HG02610 (cell line): ENCODE results near the gene OTOA.
"Not testable (repeated sequence)": the region's sequence is repeated elsewhere in the genome, so short reads cannot be mapped to it uniquely, and the experiment has no call there.

ENCODE experiments used
- ATAC-seq: cut with Tn5 transposase; IDR thresholded peaks from one replicate; pipeline ENCODE4 v1.9.1; 2021; ENCODE audit warnings: mild to moderate bottlenecking, moderate library complexity; ENCODE audit not compliant: unreplicated experiment

The OTOA gene

GRCh38 chr16:21663889-21664647 lies at the start of gene OTOA:
TSS of gene OTOA (plus strand) at chr16:21663968. CDS start at chr16:21678515, 14,547 bp downstream.
- ATAC-seq, result no peak

GRCh38 chr16:21614896-21615295 lies 48.9 kb upstream of the OTOA start:
- no peak for ATAC-seq

DNA sequence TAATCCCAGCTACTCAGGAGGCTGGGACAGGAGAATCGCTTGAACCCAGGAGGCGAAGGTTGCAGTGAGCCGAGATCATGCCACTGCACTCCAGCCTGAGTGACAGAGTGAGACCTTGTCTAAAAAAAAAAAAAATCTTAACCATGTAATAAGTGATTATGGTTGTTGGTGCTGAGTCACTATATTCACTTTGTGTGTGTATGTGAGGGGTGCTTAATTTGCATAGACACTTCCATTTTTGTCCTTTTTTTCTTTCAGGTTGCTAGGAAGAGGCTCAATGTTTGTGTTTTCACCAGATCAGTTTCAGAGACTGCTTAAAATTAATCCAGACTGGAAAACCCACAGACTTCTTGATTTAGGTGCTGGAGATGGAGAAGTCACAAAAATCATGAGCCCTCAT lies 46.2 kb upstream of the OTOA start:
- no peak for ATAC-seq

DNA sequence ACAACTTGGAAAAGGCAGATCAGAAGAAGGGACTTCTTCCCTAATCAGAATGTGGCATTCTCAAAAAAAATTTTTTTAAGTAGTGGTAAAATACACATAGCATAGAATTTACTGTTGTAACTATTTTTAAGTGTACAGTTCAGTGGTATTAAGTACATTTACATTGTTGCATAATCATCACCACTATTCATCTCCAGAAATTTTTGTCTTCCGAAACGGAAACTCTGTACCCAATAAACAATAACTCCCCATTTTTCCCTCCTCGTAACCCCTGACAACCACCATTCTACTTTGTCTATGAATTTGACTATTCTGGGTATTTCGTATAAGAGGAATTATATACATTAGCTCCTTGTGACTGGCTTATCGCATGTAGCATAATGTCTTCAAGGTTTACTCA lies 45.5 kb upstream of the OTOA start:
- no peak for ATAC-seq

- no peak for ATAC-seq
Measured at GRCh38 chr16:21619765-21620425, 43.9 kb upstream of the OTOA start.

DNA sequence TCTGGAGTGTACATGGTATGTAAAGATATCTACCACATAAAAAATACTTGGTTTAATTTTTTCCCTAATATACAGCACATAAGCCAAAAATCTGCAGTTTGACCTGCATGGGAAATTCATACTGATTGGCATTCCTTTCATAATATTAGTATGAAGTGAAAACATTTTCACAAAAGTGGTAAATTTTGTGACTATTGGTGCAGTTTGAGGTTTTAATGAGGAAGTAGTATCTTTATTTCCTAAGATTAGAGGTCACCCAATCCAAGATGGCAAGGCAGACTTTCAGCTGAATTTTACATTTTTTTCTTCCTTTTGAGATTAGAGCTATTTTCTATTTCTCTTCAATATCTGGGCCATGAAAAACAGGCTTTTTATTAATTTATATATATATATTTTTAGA lies 43.2 kb upstream of the OTOA start:
- ATAC-seq, result no peak

DNA sequence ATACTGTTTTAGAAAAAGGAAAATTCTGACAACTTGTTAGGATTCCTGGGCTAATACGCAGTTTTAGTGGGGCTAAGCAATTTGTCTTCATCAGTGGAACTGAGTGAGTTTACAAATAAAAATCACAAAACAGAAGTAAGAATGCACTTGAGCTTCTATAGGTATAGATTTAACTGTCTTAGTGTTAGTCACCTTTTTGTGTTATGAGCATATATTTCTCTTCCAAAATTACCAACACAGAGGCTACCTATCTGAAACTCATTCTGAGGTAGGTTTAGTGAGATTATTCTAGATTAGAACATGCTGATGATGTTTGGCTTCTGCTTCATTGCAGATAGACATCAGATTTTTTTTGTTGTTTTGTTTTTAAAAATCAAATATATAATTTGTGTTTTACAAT lies 41.2 kb upstream of the OTOA start:
- no peak for ATAC-seq

DNA sequence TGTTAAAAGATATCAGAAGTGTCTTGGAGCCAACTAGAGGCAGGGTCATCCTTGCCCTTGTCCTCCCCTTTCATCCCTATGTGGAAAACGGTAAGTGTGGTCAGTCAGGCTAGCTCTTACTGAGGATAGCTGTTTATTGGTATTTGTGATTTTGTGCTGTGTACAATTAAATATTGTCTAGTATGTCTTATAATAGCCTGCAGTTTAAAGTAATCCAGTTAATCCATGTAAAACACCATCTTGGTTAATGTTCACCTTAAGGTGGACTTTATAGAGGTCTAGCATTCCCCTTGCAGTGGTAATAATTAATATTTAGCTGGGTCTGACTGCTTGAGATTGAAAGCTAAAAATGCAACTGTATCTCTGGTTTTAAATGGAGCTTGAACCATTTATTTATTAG lies 38.7 kb upstream of the OTOA start:
- no peak for ATAC-seq

DNA sequence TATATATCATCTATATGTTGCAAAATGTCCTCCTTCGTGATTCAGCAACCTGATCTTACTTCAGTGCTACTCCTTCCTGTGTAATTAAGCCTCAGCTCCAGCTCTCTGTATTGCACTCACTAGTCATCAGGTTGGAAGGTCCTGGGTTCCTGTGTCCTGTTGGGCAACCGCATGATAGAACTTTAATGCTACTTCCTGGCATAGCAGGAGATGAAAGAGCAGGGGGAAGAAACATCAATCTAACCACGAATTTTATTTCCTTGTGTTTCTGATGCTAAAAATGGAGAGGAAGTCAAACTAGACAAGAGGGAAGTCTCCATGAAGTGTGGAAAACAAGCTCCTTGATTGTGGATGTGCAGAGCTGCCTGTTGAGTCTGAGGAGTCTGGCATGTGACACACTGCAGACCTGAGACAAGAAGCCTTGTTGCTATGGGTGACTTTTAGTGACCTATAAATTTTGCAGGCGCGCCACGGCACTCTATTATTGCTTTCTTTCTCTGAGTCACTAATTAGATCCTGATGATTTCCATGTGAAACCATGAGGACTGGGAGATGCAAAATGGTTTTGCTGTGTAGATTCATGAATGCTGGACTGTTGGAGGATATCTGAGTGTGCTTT lies 37.0 kb upstream of the OTOA start:
- ATAC-seq, result no peak

DNA sequence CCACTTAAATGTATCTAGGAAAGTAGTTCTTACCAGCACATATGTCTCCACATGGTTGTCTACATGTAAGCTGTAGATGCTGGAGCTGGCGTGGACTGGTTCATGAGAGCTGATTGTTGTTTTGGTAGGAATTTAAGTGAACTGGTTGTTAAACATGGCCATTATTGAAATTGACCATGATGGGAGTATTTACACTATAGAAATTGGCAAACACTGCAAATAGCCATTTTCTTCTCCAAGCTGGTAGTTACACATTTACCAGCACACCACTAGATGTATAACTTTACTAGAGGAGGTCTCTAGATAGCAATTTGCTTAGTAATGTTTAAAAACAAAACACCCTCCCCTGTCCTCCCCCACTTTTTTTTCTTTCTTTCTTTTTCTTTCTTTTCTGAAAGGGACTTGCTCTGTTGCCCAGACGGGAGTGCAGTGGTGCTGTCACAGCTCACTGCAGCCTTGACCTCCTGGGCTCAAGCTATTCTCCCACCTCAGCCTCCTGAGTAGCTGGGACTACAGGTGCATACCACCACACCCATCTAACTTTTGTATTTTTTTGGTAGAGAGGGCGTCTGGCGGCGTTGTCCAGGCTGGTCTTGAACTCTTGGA lies 35.5 kb upstream of the OTOA start:
- no peak for ATAC-seq

GRCh38 chr16:21628772-21629171 lies 35.0 kb upstream of the OTOA start:
- ATAC-seq, result no peak

DNA sequence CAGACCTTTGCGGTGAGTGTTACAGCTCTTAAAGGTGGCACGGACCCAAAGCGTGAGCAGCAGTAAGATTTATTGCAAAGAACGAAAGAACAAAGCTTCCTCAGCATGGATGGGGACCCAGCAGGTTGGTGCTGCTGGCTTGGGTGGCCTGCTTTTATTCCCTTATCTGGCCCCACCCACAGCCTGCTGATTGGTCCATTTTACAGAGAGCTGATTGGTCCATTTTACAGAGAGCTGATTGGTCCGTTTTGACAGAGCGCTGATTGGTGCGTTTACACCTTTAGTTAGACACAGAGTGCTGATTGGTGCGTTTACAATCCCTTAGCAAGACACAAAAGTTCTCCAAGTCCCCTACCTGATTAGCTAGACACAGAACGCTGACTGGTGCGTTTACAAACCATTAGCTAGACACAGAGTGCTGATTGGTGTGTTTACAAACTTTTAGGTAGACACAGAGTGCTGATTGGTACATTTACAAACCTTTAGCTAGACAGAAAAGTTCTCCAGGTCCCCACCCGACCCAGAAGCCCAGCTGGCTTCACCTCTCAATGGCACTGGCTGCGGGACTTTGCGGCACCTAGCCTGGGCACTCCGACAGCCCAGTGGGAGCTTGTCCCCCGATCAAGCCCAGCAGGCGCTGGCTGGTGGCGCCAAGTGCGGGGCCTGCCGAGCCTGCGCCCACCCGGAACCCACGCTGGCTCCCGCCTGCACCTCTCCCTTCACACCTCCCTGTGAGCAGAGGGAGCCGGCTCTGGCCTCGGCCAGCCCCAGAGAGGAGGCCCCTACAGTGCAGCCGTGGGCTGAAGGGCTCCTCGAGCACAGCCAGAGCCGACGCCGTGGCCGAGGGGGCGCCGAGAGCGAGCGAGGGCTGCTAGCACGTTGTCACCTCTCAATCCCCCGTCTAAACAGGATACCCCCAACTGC lies 33.9 kb upstream of the OTOA start:
- not testable (repeated sequence) for ATAC-seq

GRCh38 chr16:21630866-21631265 lies 32.9 kb upstream of the OTOA start:
- not testable (repeated sequence) for ATAC-seq

- not testable (repeated sequence) for ATAC-seq
Measured at GRCh38 chr16:21631376-21631775, 32.4 kb upstream of the OTOA start.

GRCh38 chr16:21631951-21632575 lies 31.7 kb upstream of the OTOA start:
- ATAC-seq, result not testable (repeated sequence)

- no peak for ATAC-seq
Measured at GRCh38 chr16:21634216-21634615, 29.6 kb upstream of the OTOA start.

- not testable (repeated sequence) for ATAC-seq
Measured at GRCh38 chr16:21635694-21636093, 28.1 kb upstream of the OTOA start.

DNA sequence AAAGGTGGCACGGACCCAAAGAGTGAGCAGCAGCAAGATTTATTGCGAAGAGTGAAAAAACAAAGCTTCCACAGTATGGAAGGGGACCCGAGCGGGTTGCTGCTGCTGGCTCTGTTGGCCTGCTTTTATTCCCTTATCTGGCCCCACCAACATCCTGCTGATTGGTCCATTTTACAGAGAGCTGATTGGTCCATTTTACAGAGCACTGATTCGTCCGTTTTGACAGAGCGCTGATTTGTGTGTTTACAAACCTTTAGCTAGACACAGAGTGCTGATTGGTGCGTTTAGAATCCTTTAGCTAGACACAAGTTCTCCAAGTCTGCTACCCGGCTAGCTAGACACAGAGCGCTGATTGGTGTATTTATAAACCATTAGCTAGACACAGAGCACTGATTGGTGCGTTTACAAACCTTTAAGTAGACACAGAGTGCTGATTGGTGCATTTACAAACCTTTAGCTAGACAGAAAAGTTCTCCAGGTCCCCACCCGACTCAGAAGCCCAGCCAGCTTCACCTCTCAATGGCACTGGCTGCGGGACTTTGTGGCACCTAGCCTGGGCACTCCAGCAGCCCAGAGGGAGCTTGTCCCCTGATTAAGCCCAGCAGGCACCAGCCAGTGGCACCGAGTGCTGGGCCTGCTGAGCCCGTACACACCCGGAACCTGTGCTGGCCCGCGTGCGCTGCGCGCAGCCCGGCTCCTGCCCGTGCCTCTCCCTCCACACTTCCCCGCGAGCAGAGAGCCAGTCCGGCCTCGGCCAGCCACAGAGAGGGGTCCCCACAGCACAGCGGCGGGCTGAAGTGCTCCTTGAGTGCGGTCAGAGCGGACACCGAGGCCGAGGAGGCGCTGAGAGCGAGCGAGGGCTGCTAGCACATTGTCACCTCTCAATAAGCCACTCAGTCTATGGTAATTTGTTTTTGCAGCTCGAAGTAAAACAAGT lies 26.5 kb upstream of the OTOA start:
- ATAC-seq, result no peak

DNA sequence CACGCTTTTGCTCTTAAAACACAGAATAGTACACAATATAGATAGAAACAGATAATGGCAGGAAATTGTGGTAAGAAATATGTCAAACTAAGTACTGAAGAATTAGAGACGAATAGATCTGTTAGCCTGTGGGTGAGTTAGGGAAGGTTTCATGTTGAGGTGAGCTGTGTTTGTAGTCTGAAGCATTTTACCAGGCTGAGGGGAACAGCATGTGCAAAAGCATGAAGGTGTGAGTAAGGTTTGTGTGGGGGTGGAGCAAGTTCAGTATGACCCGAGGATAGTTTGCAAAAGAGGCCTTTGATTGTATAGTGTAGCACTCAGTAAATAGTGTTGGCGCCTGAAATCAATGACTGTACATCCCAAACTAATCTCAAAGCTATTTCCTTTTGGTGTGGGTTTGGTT lies 25.2 kb upstream of the OTOA start:
- no peak for ATAC-seq
